NCI-H82 (cell line): ENCODE results near the gene DIABLO.
"Not testable (repeated sequence)": the region's sequence is repeated elsewhere in the genome, so short reads cannot be mapped to it uniquely, and the experiment has no call there.

Source experiments
- DNase-seq: peaks from one replicate; lab custom pipeline; 2025; lab: John Stamatoyannopoulos, UW

The DIABLO gene

GRCh38 chr12:122225683-122226365, at the start of gene DIABLO:
DIABLO (minus strand) TSS chr12:122226052; CDS start chr12:122226014, 38 bp downstream.
- DNase-seq: peak; percentile 100

GRCh38 chr12:122275459-122275858, 49.6 kb upstream of the DIABLO start:
- no peak for DNase-seq

- peak; percentile 99 for DNase-seq
Measured at GRCh38 chr12:122266230-122266901, 40.5 kb upstream of the DIABLO start, which contains the start of gene VPS33A. VPS33A (minus strand) TSS chr12:122266494; CDS start chr12:122266408, 86 bp downstream.

- peak; percentile 60 for DNase-seq
Measured at GRCh38 chr12:122265886-122266229, 40.0 kb upstream of the DIABLO start.

- no peak for DNase-seq
Measured at GRCh38 chr12:122265476-122265875, 39.6 kb upstream of the DIABLO start.

- DNase-seq: not testable (repeated sequence)
Measured at GRCh38 chr12:122260735-122261134, 34.9 kb upstream of the DIABLO start.

GRCh38 chr12:122258939-122259338, 33.1 kb upstream of the DIABLO start:
- DNase-seq: not testable (repeated sequence)

GRCh38 chr12:122258462-122258861, 32.6 kb upstream of the DIABLO start:
- DNase-seq: not testable (repeated sequence)

- no peak for DNase-seq
Measured at GRCh38 chr12:122250536-122250935, 24.7 kb upstream of the DIABLO start.

GRCh38 chr12:122250047-122250446, 24.2 kb upstream of the DIABLO start:
- no peak for DNase-seq

- no peak for DNase-seq
Measured at GRCh38 chr12:122245553-122245952, 19.7 kb upstream of the DIABLO start.

GRCh38 chr12:122244565-122245371, 18.9 kb upstream of the DIABLO start:
- no peak for DNase-seq

GRCh38 chr12:122243965-122244364, 18.1 kb upstream of the DIABLO start:
- no peak for DNase-seq

- no peak for DNase-seq
Measured at GRCh38 chr12:122238861-122239260, 13.0 kb upstream of the DIABLO start.

- no peak for DNase-seq
Measured at GRCh38 chr12:122235741-122236140, 9.9 kb upstream of the DIABLO start.

- DNase-seq: no peak
Measured at GRCh38 chr12:122232691-122233090, 6.8 kb upstream of the DIABLO start.

GRCh38 chr12:122230798-122231197, 4.9 kb upstream of the DIABLO start:
- DNase-seq: no peak

- DNase-seq: no peak
Measured at GRCh38 chr12:122228092-122228491, 2.2 kb upstream of the DIABLO start.

GRCh38 chr12:122227341-122227740, 1.5 kb upstream of the DIABLO start:
- DNase-seq: peak; percentile 55

GRCh38 chr12:122226366-122227125, 694 bp upstream of the DIABLO start:
- peak; percentile 62 for DNase-seq

GRCh38 chr12:122216445-122216844, 9.4 kb downstream of the DIABLO start:
- DNase-seq: no peak

- DNase-seq: no peak
Measured at GRCh38 chr12:122215771-122216170, 10.1 kb downstream of the DIABLO start.
